Adrenal gland (tissue), 5 donors: ENCODE measurements around the gene SEC14L5.

Source experiments
- CTCF ChIP-seq, 6 experiments: fragments of 450-650 bp in 4 of 6; fragments of 200-600 bp in 2 of 6; sonication (generic) in 1 of 6; IDR thresholded peaks; 1 replicate in 5 of 6; 2 replicates in 1 of 6; pipeline versions ENCODE4 v1.5.1 to v1.8.0; 2016 to 2021; ENCODE audit warnings: antibody characterized with exemption in 6 of 6, mild to moderate bottlenecking in 2 of 6, moderate library complexity in 1 of 6
- POLR2A ChIP-seq, 2 donors: fragments of 450-650 bp; IDR thresholded peaks; one replicate each; pipeline ENCODE4 v1.6.1; 2017; ENCODE audit warnings: antibody characterized with exemption in 2 of 2, mild to moderate bottlenecking in 2 of 2, moderate library complexity in 1 of 2
- donor health status: DM: no; HTN: no; CAD: no.

GRCh38 chr16:5041600-5042133, 83.5 kb downstream of the SEC14L5 start:
- TF ChIP-seq CTCF (IDR thresholded peaks at IDR 0.05) (no peak), POLR2A (IDR thresholded peaks at IDR 0.05) (no peak)
